GM21515 (cell line): ENCODE data around the gene PIGR.

Experiments
- ATAC-seq: cut with Tn5 transposase; IDR thresholded peaks from one replicate; pipeline ENCODE4 v1.9.1; 2021; ENCODE audit not compliant: unreplicated experiment

PIGR gene

GRCh38 chr1:206911064-206911663, 35.1 kb downstream of the PIGR start:
- ATAC-seq, result no peak

- ATAC-seq, result no peak
Measured at GRCh38 chr1:206909883-206910318, 36.4 kb downstream of the PIGR start.

GRCh38 chr1:206909161-206909882, 36.9 kb downstream of the PIGR start:
- ATAC-seq, result no peak

- ATAC-seq, result no peak
Measured at GRCh38 chr1:206908038-206908437, 38.2 kb downstream of the PIGR start.

GRCh38 chr1:206907304-206907991, 38.8 kb downstream of the PIGR start:
- ATAC-seq, result no peak

GRCh38 chr1:206905295-206906164, 40.7 kb downstream of the PIGR start:
- ATAC-seq, result no peak

GRCh38 chr1:206904423-206905142, 41.7 kb downstream of the PIGR start:
- ATAC-seq, result no peak

GRCh38 chr1:206903687-206904086, 42.6 kb downstream of the PIGR start:
- ATAC-seq, result no peak

GRCh38 chr1:206902702-206903101, 43.6 kb downstream of the PIGR start:
- no peak for ATAC-seq

- no peak for ATAC-seq
Measured at GRCh38 chr1:206901944-206902343, 44.3 kb downstream of the PIGR start.

GRCh38 chr1:206900149-206900548, 46.1 kb downstream of the PIGR start:
- no peak for ATAC-seq

GRCh38 chr1:206899717-206900116, 46.5 kb downstream of the PIGR start:
- ATAC-seq, result no peak

- no peak for ATAC-seq
Measured at GRCh38 chr1:206898915-206899431, 47.3 kb downstream of the PIGR start.

- ATAC-seq, result no peak
Measured at GRCh38 chr1:206898089-206898914, 48.0 kb downstream of the PIGR start.

- no peak for ATAC-seq
Measured at GRCh38 chr1:206897175-206897574, 49.1 kb downstream of the PIGR start, which contains the start of gene IL24. Gene IL24, plus strand, starts transcription at chr1:206897443. Its CDS starts 390 bp downstream, at chr1:206897833.

GRCh38 chr1:206896261-206896660, 50.0 kb downstream of the PIGR start:
- ATAC-seq, result no peak

GRCh38 chr1:206895837-206896242, 50.4 kb downstream of the PIGR start:
- no peak for ATAC-seq

GRCh38 chr1:206895325-206895724, 50.9 kb downstream of the PIGR start:
- no peak for ATAC-seq

- ATAC-seq, result no peak
Measured at GRCh38 chr1:206893380-206893779, 52.9 kb downstream of the PIGR start.
